ENCODE measurements around the gene YAP1.

The YAP1 gene

GRCh38 chr11:102116453-102117205, 6.4 kb downstream of the YAP1 start:
- in situ Hi-C loops (cut with HindIII; ENCODE audit: low sequenced_read_pairs), result no loop called here

GRCh38 chr11:102117472-102118113, 7.3 kb downstream of the YAP1 start:
- in situ Hi-C loops (cut with HindIII; ENCODE audit: low sequenced_read_pairs), result no loop called here

GRCh38 chr11:102118937-102119336, 8.7 kb downstream of the YAP1 start:
- in situ Hi-C loops (cut with HindIII; ENCODE audit: low sequenced_read_pairs), result no loop called here

GRCh38 chr11:102119997-102120396, 9.8 kb downstream of the YAP1 start:
- in situ Hi-C loops (cut with HindIII; ENCODE audit: low sequenced_read_pairs), result no loop called here

- in situ Hi-C loops (cut with HindIII; ENCODE audit: low sequenced_read_pairs), result no loop called here
Observed at GRCh38 chr11:102120437-102120973, 10.3 kb downstream of the YAP1 start.

GRCh38 chr11:102121329-102121728, 11.1 kb downstream of the YAP1 start:
- in situ Hi-C loops (cut with HindIII; ENCODE audit: low sequenced_read_pairs), result no loop called here

GRCh38 chr11:102134597-102134996, 24.4 kb downstream of the YAP1 start:
- in situ Hi-C loops (cut with HindIII; ENCODE audit: low sequenced_read_pairs), result no loop called here

GRCh38 chr11:102135256-102135655, 25.0 kb downstream of the YAP1 start:
- in situ Hi-C loops (cut with HindIII; ENCODE audit: low sequenced_read_pairs), result no loop called here

- in situ Hi-C loops (cut with HindIII; ENCODE audit: low sequenced_read_pairs), result no loop called here
Observed at GRCh38 chr11:102138223-102138622, 28.0 kb downstream of the YAP1 start.

GRCh38 chr11:102138670-102139069, 28.4 kb downstream of the YAP1 start:
- in situ Hi-C loops (cut with HindIII; ENCODE audit: low sequenced_read_pairs), result no loop called here

GRCh38 chr11:102139081-102139498, 28.8 kb downstream of the YAP1 start:
- in situ Hi-C loops (cut with HindIII; ENCODE audit: low sequenced_read_pairs), result no loop called here

- in situ Hi-C loops (cut with HindIII; ENCODE audit: low sequenced_read_pairs), result no loop called here
Observed at GRCh38 chr11:102142333-102142732, 32.1 kb downstream of the YAP1 start.

- in situ Hi-C loops (cut with HindIII; ENCODE audit: low sequenced_read_pairs), result no loop called here
Observed at GRCh38 chr11:102143867-102144266, 33.6 kb downstream of the YAP1 start.

GRCh38 chr11:102144357-102145355, 34.4 kb downstream of the YAP1 start:
- in situ Hi-C loops (cut with HindIII; ENCODE audit: low sequenced_read_pairs), result no loop called here

GRCh38 chr11:102147015-102147414, 36.8 kb downstream of the YAP1 start:
- in situ Hi-C loops (cut with HindIII; ENCODE audit: low sequenced_read_pairs), result no loop called here

GRCh38 chr11:102147632-102148031, 37.4 kb downstream of the YAP1 start:
- in situ Hi-C loops (cut with HindIII; ENCODE audit: low sequenced_read_pairs), result no loop called here

- in situ Hi-C loops (cut with HindIII; ENCODE audit: low sequenced_read_pairs), result no loop called here
Observed at GRCh38 chr11:102148059-102148458, 37.8 kb downstream of the YAP1 start.

GRCh38 chr11:102151784-102152525, 41.7 kb downstream of the YAP1 start:
- in situ Hi-C loops (cut with HindIII; ENCODE audit: low sequenced_read_pairs), result no loop called here

GRCh38 chr11:102153082-102153481, 42.8 kb downstream of the YAP1 start:
- in situ Hi-C loops (cut with HindIII; ENCODE audit: low sequenced_read_pairs), result no loop called here

- in situ Hi-C loops (cut with HindIII; ENCODE audit: low sequenced_read_pairs), result no loop called here
Observed at GRCh38 chr11:102154806-102155205, 44.6 kb downstream of the YAP1 start.
